ENCODE results near the gene ZFAND5.

Gene ZFAND5

GRCh38 chr9:72364679-72365524 is at the start of gene ZFAND5:
Gene ZFAND5 (minus strand): TSS chr9:72365208. CDS start chr9:72360778, 4,430 bp downstream.
- peak; percentile 87 to 94 (median 87) for DNase-seq (ENCODE audit: low read depth in 3 of 3)

- no peak for DNase-seq (ENCODE audit: low read depth in 3 of 3)
Observed at GRCh38 chr9:72412483-72413040, 47.6 kb upstream of the ZFAND5 start.

- DNase-seq (ENCODE audit: low read depth in 3 of 3): no peak
Observed at GRCh38 chr9:72410214-72410613, 45.2 kb upstream of the ZFAND5 start.

- no peak for DNase-seq (ENCODE audit: low read depth in 3 of 3)
Observed at GRCh38 chr9:72407114-72407513, 42.1 kb upstream of the ZFAND5 start.

- DNase-seq (ENCODE audit: low read depth in 3 of 3): no peak
Observed at GRCh38 chr9:72402744-72403143, 37.7 kb upstream of the ZFAND5 start.

GRCh38 chr9:72401396-72401795 is 36.4 kb upstream of the ZFAND5 start:
- DNase-seq (ENCODE audit: low read depth in 3 of 3): no peak

- no peak for DNase-seq (ENCODE audit: low read depth in 3 of 3)
Observed at GRCh38 chr9:72400866-72401265, 35.9 kb upstream of the ZFAND5 start.

GRCh38 chr9:72399391-72399790 is 34.4 kb upstream of the ZFAND5 start:
- no peak for DNase-seq (ENCODE audit: low read depth in 3 of 3)

- DNase-seq (ENCODE audit: low read depth in 3 of 3): no peak
Observed at GRCh38 chr9:72396247-72397091, 31.5 kb upstream of the ZFAND5 start.

GRCh38 chr9:72394066-72394465 is 29.1 kb upstream of the ZFAND5 start:
- no peak for DNase-seq (ENCODE audit: low read depth in 3 of 3)

GRCh38 chr9:72390907-72391306 is 25.9 kb upstream of the ZFAND5 start:
- DNase-seq (ENCODE audit: low read depth in 3 of 3): no peak

- no peak for DNase-seq (ENCODE audit: low read depth in 3 of 3)
Observed at GRCh38 chr9:72386186-72386585, 21.2 kb upstream of the ZFAND5 start.

- no peak for DNase-seq (ENCODE audit: low read depth in 3 of 3)
Observed at GRCh38 chr9:72384710-72385485, 19.9 kb upstream of the ZFAND5 start.

GRCh38 chr9:72383978-72384709 is 19.1 kb upstream of the ZFAND5 start:
- DNase-seq (ENCODE audit: low read depth in 3 of 3): no peak

- DNase-seq (ENCODE audit: low read depth in 3 of 3): no peak
Observed at GRCh38 chr9:72382405-72382804, 17.4 kb upstream of the ZFAND5 start.

- DNase-seq (ENCODE audit: low read depth in 3 of 3): no peak
Observed at GRCh38 chr9:72377041-72377440, 12.0 kb upstream of the ZFAND5 start.

- no peak for DNase-seq (ENCODE audit: low read depth in 3 of 3)
Observed at GRCh38 chr9:72371151-72371550, 6.1 kb upstream of the ZFAND5 start.

GRCh38 chr9:72365525-72366256 is 683 bp upstream of the ZFAND5 start:
- peak; percentile 25 to 57 (median 32) for DNase-seq (ENCODE audit: low read depth in 3 of 3)

- DNase-seq (ENCODE audit: low read depth in 3 of 3): peak; percentile 35 to 67 (median 39)
Observed at GRCh38 chr9:72363908-72364678, 915 bp downstream of the ZFAND5 start.

Measured in stimulated activated CD4-positive, alpha-beta T cell treated with anti-CD3 and anti-CD28 coated beads, TNF-alpha, amount 100 ng/mL, for 24 hours (primary cell).